Measurements from ENCODE around the gene PLOD1. TPM values are rescaled to one million over a fixed set of nuclear protein-coding genes. Genes with fewer than 3 reads are reported as not detected.

Gene PLOD1
- total RNA-seq, 6 experiments from 2014 or later = 294 to 438 (median 315) TPM

DNA sequence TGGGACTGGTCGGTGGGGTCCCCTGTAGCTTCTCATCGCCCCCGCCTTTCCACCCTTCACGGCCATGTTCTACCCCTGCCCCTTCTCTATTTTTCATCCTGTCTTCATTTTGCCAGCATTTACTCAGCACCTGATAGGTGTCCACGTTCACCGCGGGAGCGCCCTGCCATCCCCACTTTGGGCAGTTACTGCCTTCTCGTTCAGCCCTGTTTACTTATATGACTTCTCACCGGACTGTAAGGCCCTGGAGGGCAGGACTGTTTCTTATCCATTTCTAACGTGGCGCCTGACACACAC is 46.1 kb downstream of the PLOD1 start:
- Mint-ChIP-seq H3K27ac (peak overlapping the region; percentile 88), H3K4me1 (ENCODE audit: low read depth) (peaks cover 53% of the 10 kb centered on the region), H3K9me3 (no peaks in the 10 kb centered on the region), H3K36me3 (ENCODE audit: low read depth) (peaks cover 15% of the 10 kb centered on the region), H3K4me3 (peak overlapping the region; percentile 99), H3K27me3 (ENCODE audit: insufficient read depth) (peaks cover 2% of the 10 kb centered on the region)
- TF ChIP-seq, protein P1, sequence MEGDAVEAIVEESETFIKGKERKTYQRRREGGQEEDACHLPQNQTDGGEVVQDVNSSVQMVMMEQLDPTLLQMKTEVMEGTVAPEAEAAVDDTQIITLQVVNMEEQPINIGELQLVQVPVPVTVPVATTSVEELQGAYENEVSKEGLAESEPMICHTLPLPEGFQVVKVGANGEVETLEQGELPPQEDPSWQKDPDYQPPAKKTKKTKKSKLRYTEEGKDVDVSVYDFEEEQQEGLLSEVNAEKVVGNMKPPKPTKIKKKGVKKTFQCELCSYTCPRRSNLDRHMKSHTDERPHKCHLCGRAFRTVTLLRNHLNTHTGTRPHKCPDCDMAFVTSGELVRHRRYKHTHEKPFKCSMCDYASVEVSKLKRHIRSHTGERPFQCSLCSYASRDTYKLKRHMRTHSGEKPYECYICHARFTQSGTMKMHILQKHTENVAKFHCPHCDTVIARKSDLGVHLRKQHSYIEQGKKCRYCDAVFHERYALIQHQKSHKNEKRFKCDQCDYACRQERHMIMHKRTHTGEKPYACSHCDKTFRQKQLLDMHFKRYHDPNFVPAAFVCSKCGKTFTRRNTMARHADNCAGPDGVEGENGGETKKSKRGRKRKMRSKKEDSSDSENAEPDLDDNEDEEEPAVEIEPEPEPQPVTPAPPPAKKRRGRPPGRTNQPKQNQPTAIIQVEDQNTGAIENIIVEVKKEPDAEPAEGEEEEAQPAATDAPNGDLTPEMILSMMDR (IDR thresholded peaks at IDR 0.05) = no peak
- no peak for DNase-seq

DNA sequence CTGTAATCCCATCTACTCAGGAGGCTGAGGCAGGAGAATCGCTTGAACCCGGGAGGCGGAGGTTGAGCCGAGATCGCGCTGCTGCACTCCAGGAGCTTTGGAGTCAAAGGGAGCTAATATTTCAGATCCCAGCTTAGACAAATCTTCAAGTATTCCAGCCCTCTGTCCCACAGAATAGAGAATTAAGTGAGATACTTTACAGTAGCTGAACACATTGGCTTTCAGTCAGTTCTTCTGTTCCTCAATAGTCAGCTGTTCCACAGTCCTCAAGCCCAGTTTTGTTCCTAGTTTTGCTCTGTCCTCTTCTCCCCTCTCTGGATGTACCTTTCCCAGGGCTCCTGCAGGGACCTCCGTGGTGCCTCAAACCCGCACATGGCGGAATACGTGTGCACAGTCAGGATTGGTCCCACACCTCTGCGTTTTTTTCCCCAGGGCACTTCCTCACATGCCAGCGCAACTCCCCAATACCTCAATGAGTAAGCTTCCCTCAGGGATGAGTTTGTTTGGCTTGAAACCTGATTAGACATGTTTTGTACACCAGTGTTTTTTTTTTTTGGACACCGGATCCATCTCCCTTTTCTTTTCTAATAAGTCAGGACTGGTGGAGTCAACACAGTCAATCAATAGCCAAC is 47.0 kb downstream of the PLOD1 start:
- H3K4me3 Mint-ChIP-seq = peak overlapping the region; percentile 99
- DNase-seq = peak; percentile 9
- TF ChIP-seq, protein P1 (IDR thresholded peaks at IDR 0.05) = no peak
- peaks cover 60% of the 10 kb centered on the region for H3K4me1 Mint-ChIP-seq (ENCODE audit: low read depth)
- peaks cover 22% of the 10 kb centered on the region for H3K36me3 Mint-ChIP-seq (ENCODE audit: low read depth)
- peaks cover 5% of the 10 kb centered on the region for H3K27me3 Mint-ChIP-seq (ENCODE audit: insufficient read depth)
- no peaks in the 10 kb centered on the region for H3K9me3 Mint-ChIP-seq
- H3K27ac Mint-ChIP-seq = peak overlapping the region; percentile 88

DNA sequence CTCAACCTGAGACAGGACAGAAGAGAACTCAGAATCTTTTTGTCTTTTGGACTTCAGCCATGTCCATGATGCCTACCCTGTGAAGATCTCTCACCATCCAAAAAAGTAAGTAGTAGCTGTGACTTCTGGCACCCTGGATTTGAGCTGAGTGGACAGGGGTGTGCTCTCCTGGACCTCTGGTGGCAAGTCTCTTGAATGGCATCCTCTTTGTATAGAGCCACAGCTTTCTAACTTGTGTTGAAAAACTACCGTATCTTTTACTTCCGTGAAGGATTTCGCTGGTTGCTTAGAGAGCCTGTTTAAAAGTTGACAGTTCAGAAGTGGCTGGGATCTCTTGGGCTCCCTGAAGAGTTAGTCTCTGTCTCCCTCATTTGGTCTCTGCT is 47.5 kb downstream of the PLOD1 start:
- H3K36me3 Mint-ChIP-seq (ENCODE audit: low read depth) = peaks cover 22% of the 10 kb centered on the region
- peak overlapping the region; percentile 88 for H3K27ac Mint-ChIP-seq
- H3K9me3 Mint-ChIP-seq = no peaks in the 10 kb centered on the region
- H3K27me3 Mint-ChIP-seq (ENCODE audit: insufficient read depth) = peaks cover 5% of the 10 kb centered on the region
- DNase-seq = peak; percentile 30
- peak overlapping the region; percentile 99 for H3K4me3 Mint-ChIP-seq
- peaks cover 60% of the 10 kb centered on the region for H3K4me1 Mint-ChIP-seq (ENCODE audit: low read depth)
- TF ChIP-seq, protein P1 (IDR thresholded peaks at IDR 0.05) = peak; percentile 63

DNA sequence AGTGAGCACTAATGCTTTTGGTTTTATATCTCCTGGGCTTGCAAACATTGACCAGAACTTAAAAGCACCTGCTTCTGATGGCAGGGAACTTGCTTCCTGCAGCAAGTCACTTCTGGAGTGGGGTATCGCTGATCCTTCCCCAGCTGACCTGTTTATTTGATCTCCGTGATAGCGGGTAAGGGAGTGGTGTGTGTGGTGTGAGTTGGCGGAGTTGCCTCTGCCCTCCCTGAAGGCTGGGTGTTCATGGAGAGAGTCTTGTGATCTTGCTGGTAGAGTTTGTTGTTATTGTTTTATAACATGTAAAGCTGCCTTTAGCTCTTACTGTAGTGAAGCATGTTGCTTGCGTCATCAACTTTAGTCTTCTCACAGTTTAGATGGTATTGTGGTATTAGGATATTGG is 49.6 kb downstream of the PLOD1 start:
- no peak overlapping the region for H3K4me3 Mint-ChIP-seq
- H3K27me3 Mint-ChIP-seq (ENCODE audit: insufficient read depth) = peaks cover 5% of the 10 kb centered on the region
- H3K36me3 Mint-ChIP-seq (ENCODE audit: low read depth) = peaks cover 27% of the 10 kb centered on the region
- H3K9me3 Mint-ChIP-seq = no peaks in the 10 kb centered on the region
- H3K27ac Mint-ChIP-seq = no peak overlapping the region
- no peak for DNase-seq
- TF ChIP-seq, protein P1 (IDR thresholded peaks at IDR 0.05) = no peak
- H3K4me1 Mint-ChIP-seq (ENCODE audit: low read depth) = peaks cover 50% of the 10 kb centered on the region

DNA sequence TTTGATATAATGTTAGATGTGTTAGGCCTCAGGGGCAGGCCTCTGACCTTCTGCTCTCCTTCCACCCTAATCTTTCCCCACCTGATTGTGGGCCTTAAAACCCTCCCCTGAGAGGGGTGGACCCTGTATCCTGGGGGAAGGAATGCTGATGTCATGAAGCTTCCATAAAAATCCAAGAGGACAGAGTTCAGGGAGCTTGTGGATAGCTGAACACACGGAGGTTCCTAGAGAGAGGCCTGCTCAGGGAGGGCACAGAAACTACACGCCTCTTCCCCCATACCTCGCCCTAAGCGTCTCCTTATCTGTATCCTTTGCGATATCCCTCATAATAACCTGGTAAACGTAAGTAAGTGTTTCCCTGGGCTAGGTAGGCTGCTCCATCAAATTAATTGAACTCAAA is 50.1 kb downstream of the PLOD1 start:
- TF ChIP-seq, protein P1 (IDR thresholded peaks at IDR 0.05) = no peak
- Mint-ChIP-seq H3K4me3 (no peak overlapping the region), H3K9me3 (no peaks in the 10 kb centered on the region), H3K27ac (peak overlapping the region; percentile 91; the same call in 1 of the 2 replicates), H3K36me3 (ENCODE audit: low read depth) (peaks cover 27% of the 10 kb centered on the region), H3K27me3 (ENCODE audit: insufficient read depth) (peaks cover 5% of the 10 kb centered on the region), H3K4me1 (ENCODE audit: low read depth) (peaks cover 46% of the 10 kb centered on the region)
- DNase-seq = no peak
